DMS153 (cell line): Measurements from ENCODE around the gene SLC35F2.
"Not testable (repeated sequence)": the region's sequence is repeated elsewhere in the genome, so short reads cannot be mapped to it uniquely, and the experiment has no call there.

ENCODE experiments used
- DNase-seq: peaks from one replicate; lab custom pipeline; 2025; lab: John Stamatoyannopoulos, UW

Gene SLC35F2, protein sequence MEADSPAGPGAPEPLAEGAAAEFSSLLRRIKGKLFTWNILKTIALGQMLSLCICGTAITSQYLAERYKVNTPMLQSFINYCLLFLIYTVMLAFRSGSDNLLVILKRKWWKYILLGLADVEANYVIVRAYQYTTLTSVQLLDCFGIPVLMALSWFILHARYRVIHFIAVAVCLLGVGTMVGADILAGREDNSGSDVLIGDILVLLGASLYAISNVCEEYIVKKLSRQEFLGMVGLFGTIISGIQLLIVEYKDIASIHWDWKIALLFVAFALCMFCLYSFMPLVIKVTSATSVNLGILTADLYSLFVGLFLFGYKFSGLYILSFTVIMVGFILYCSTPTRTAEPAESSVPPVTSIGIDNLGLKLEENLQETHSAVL

DNA sequence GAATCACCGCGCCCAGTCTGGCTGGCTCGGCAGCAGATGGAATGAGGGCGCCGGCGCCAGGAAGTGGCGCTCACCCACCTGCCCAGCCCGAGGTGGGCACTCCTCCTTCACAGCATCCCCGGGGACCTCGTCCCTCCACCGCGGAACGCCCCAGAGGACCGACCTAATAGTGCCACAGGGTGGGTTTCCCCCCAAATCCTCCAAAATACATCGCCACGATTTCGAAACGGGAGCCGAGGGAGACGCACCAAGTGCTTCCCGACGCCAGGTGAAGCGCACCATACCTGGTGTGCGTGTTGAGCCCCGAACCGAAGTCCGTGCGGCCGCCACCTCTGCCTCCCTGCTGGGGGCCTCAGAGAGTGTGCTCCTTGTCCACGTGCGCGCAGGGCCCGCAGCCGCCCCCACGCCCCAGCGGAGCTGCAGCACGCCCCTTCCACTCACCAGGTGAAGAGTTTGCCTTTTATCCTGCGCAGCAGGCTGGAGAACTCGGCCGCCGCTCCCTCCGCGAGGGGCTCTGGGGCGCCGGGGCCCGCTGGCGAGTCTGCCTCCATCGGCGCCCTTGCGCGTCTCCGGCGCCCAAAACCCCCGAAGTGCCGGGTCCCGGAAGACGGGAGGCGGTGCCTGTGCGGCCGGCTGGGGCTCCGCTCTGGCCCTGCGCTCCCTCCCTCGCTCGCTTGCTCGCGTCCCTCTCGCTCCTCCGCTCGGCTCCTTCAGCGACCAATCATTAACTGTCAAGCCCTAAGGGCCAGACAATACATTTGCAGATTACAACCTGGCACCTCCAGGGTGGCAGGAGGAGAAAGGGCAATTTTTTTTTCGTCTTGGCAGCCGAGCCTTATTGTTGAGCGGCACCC lies at the start of gene SLC35F2:
Gene SLC35F2, minus strand, starts transcription at position 571 of the 854 bp plus-strand sequence. Its CDS starts 20 bp downstream, at position 551.
- peak; percentile 50 for DNase-seq

DNA sequence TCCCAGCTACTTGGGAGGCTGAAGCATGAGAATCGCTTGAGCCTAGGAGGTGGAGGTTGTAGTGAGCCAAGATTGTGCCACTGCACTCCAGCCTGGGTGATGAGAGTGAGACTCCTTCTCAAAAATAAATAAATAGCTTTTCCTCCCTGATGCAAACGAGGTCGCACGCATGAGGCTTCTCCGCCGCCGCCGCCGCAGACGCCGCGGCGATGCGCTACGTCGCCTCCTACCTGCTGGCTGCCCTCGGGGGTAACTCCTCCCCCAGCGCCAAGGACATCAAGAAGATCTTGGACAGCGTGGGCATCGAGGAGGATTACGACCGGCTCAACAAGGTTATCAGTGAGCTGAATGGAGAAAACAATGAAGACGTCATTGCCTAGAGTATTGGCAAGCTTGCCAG lies 49.6 kb upstream of the SLC35F2 start:
- DNase-seq, result no peak

DNA sequence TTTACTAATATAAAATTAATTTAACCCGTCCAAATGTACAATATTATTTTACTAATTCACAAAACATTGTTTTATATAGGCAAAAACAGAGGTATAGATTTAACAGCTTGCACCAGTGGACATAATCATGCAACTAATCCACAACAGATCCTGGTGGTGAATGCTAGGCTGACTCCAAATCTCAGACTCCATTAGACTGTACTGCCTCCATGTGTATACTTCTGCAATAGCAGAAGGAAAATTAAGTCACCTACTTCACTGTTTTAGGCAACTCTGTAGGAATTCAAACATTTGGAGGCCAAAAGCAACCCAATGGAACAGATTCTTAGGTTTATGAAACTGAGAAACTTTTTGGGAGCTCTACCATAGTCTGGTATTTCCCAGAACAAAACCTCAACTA lies 39.7 kb upstream of the SLC35F2 start:
- no peak for DNase-seq

DNA sequence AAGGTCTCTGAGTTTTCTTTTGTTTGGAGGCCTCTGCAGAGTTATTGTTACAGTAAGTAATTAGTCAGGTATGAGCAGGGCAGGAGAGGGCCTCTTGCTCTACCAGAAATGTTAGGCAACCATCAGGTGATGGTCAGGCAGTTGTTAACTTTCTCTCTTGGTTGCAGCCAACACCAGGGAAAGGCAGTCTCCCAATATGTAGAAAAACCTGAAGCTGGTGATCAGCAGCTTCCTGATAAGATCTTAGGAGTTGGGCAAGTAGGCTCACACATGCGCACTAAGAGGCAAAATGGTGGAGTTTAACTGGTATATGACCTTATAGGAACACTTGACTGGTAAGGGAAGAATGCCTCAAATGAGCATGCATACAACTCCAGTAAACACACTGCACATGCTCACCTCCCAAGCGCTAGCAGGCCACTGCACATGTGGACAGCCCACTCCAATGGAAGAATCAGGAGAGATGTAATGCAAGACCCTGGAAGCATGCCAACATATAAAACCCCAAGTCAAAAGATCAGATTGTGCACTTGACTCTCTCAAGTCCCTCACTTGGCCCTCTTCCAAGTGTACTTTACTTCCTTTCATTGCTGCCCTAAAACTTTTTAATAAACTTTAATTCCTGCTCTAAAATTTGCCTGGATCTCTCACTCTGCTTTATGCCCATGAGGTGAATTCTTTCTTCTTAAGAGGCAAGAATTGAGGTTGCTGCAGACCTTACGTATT lies 23.7 kb upstream of the SLC35F2 start:
- no peak for DNase-seq

DNA sequence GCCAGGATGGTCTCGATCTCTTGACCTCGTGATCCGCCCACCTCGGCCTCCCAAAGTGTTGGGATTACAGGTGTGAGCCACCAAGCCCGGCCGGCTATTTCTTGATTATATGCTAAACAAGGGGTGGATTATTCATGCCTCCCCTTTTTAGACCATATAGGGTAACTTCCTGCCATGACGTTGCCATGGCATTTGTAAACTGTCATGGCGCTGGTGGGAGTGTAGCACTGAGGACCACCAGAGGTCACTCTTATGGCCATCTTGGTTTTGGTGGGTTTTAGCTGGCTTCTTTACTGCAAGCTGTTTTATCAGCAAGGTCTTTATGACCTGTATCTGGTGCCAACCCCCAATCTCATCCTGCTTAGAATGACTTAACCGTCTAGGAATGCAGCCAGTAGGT lies 22.9 kb upstream of the SLC35F2 start:
- DNase-seq, result not testable (repeated sequence)

DNA sequence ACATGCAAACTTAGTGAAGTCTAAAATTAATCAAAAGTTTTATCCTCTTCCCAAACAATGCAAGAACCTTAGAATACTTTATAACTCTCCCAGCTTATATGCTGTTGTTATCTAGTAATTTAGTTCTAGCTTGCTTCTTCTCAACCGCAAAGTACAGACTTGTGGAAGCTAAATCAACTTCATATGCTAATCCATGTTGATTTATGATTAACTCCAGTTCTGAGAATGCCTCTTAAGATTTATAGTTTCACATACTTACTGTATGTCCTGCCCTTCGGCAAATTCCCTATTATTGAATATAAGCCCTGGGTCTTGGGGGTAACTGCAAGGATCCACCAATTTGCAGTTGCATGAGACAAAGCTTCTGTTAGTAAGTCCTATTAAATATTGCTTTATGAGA lies 17.6 kb upstream of the SLC35F2 start:
- no peak for DNase-seq

DNA sequence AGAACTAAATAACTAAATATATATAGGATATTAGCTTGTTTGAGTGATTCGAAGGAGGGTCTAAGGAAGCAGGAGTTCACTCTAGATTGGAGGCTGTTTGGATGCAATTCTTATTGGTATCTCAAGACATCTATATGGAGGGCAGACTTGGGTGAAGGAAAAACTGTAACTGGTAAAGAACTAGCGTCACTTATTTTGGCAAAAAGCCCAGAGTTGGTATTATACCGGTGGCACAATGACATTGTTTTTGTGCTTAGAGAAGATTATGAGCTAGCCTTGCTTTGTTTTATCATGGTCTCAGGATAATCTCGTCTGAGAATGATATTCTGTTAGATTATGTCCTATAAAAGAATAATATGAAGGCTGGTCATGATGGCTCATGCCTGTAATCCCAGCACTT lies 6.0 kb upstream of the SLC35F2 start:
- DNase-seq, result no peak

DNA sequence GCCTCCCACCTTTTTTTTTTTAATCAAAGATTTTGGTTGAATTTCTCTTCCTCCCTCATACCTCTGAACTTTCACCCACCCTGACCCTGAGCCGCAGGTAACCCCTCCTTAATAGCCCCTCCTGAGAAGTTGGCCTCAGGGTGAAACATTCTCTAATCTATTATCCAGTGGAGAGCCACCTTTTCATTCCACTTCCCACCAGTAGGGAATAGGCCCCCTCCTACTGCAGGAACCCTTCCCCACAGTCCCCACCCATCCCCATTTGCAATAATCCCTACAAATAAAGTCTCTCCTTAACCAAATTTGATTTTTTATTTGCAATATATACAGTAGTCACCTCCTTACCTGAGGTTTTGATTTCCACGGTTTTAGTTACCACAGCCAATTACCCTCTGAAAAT lies 2.1 kb upstream of the SLC35F2 start:
- DNase-seq, result no peak

DNA sequence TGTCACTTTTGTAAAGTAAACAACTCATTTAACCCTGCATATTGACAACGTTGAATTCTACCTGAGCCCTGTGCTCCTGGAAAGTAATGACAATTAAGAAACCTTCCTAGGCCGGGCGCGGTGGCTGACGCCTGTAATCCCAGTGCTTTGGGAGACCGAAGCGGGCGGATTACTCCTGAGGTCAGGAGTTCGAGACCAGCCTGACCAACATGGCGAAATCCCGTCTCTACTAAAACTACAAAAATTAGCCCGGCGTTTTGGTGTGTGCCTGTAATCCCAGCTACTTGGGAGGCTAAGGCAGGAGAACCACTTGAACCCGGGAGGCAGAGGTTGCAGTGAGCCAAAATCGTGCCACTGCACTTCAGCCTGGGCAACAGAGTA lies 1.6 kb upstream of the SLC35F2 start:
- DNase-seq, result not testable (repeated sequence)

DNA sequence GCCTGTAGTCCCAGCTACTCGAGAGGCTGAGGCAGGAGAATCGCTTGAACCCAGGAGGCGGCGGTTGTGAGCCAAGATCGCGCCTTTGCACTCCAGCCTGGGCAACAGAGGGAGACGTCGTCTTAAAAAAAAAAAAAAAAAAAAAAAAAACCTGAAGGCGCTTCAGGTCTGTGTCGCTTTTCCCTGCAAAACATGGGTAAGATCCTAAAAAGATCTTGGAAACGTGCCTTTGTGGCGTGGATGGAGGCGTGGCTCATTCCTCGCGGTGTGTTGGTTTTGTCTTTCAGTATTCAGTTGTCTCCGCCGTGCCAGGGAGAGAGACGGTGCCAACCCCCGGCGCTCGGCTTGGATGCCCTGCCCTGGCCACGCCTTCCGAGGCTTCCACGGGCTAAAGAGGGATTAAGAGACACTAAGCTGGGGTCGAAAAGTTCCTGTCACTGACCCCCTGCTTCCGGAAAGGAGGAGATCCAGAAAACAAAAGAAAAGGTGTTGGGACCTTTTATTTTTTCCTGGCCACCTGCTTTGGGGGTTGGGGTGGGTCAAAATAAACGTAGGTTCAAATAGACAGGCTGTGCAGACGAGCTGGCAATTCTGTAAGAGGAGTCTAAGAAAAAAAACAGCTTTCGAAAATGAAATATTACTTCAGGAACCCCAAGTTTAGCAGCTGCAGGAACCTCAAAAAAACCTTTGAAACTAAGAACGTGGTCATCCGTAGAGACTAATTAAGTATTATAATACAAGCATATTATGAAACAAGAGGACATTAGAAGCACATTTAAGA lies 1.1 kb upstream of the SLC35F2 start:
- peak; percentile 8 for DNase-seq

DNA sequence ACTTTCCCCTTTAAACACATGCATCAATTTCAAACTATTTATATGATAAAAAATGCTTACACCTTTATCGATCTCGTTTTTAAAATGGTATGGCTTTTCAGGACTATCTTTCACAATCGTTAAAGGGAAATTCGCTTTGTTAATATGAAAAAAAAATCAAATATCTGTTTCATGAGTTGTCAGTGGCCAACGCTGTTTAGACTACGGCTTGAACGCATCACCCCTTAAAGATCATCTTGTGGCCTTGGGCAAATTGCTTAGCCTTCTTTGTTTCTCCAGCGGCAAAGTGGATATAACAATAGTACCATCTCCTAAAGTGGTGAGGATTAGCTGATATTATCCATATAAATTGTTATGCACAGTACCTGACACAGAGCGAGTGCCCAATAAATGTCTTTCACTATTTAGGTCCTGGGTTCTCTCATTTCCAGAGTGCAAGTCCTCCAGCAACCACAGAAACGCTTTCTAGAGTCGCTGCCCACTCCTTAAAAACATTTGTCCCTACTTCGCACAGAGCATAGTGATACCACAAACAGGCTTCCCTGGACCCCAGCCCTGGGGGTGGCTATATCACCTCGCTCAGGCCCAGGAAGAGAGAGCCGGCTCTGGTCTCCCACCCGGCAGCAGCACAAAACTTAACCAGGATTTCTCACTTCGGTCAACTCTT lies 904 bp downstream of the SLC35F2 start:
- DNase-seq, result no peak

DNA sequence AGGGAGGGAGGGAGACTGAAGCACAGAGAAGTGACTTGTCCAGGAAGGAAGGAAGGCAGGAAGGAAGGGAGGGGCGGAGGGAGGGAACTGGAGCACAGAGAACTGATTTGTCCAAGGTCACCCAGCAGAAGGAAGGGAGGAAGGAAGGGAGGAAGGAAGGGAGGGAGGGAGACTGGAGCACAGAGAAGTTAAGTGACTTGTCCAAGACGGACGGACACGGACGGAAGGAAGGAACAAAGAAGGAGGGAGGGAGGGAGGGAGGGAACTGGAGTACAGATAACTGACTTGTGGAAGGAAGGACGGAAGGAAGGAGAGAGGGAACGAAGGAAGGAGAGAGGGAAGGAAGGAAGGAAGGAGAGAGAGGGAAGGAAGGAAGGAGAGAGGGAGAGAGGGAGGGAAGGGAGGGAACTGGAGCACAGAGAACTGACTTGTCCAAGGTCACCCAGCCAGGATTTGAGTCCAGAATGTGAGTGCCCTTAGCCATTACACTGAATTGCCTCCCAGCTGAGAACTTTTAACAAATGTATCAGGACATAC lies 1.5 kb downstream of the SLC35F2 start:
- no peak for DNase-seq

DNA sequence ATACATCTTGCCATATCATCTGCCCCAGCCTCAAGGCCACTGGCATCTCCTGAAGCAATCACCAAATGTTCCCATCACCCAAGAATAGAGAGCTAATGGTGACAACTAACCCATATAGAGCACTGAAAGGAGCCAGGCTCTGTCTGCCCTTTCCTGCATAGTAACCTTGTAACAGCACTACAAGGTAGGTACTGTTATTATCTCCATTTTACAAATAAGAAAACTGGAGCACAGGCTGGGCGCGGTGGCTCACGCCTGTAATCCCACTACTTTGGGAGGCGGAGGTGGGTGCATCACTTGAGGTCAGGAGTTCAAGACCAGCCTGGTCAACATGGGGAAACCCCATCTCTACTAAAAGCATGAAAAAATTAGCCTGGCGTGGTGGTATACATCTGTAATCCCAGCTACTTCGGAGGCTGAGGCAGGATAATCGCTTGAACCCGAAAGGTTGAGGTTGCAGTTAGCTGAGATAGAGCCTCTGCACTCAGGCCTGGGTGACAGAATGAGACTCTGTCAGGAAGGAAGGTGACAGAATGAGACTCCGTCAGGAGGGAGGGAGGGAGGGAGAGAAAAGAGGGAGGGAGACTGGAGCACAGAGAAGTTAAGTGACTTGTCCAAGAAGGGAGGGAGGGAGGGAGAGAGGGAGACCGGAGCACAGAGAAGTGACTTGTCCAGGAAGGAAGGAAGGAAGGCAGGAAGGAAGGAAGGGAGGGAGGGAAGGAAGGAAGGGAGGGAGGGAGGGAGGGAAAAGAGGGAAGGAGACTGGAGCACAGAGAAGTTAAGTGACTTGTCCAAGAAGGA lies 2.2 kb downstream of the SLC35F2 start:
- no peak for DNase-seq

DNA sequence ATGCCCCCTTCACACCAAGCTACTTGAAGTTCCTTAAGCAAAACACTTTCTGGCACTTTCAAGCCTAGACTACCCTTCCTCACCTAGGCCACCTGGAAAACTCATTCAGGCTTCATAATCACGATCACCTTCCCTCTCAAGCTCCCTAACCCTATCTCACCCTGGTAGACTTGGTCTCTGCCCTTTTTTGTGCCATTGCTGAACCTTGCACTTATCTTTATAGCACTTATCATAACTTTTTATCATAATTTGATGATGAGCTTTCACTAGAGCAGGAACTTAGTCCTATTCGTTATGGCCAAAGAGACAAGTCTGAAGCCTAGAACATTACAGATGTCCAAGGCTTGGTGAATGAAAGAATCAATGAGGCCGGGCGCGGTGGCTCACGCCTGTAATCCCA lies 5.5 kb downstream of the SLC35F2 start:
- no peak for DNase-seq

DNA sequence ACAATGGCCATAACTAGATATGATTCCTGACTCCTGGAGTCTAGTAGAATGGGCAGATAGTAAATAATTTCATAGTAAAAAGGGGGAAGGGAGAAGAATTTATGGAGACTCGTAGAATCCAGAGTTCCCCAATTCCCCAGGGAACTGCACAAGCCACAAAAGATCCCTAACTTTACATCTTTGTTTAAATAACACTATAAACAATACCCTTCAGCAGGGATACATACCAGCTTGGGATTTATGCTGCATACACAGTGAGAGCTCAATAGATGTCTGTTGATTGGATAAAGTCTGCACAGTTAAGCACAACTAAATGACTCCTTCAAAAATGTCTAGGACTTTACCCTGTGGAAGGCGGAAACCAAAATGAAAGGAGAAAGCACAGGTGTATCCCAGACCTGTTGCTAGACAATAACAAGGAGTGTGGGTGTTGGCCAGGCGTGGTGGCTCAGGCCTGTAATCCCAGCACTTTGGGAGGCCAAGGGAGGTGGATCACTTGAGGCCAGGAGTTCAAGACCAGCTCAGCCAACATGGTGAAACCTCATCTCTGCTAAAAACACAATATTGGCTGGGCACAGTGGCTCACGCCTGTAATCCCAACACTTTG lies 6.8 kb downstream of the SLC35F2 start:
- no peak for DNase-seq

DNA sequence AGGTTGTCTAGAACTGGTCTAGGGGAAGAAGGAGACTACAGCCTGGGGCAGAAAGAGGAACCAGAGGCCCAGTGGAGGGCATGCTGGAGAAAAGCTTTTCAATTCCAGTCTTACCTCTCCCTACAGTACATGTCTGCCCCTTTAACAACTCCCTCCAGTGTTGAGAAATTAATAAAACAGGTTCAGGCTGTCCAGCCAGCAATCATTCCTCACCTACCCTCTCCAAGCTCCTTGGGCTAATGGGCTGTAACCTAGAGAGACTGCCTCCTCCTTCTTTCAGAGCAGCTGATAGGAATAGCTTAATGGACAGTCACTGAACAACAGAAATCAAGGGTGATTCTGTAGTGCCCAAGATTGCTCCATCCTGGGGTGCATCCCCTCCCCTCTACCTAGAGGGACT lies 8.8 kb downstream of the SLC35F2 start:
- no peak for DNase-seq

DNA sequence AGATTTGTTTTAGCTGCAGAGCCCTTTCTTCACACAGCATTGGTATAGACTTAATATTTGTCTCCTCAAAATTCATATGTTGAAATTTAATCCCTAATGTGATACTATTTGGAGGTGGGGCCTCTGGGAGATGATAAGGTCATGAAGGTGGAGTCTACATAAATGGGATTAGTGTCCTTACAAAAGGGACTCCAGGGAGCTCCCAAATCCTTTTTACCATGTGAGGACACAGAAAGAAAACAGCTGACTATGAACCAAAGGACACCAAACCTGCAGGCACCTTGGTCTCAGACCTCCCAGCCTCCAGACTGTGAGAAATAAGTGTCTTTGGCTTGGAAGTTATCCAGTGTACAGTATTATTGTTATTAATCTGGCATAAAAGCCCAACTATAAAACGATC lies 10.2 kb downstream of the SLC35F2 start:
- no peak for DNase-seq

DNA sequence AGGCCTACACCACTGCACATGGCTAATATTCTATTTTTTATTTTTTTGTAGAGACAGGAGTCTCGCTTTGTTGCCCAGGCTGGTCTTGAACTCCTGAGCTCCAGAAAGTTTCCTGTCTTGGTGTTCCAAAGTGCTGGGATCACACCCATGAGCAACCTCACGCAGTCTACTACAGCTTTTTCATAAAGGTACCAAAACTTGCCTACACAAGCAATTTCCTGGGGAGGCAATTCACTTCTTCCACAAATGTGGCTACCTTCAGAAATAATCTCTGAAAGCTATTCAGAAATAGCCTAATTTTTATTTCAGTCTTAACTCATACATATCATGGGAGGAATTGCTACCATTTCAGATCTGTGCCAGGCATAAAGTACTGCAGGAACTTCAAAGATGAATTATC lies 11.4 kb downstream of the SLC35F2 start:
- DNase-seq, result no peak

DNA sequence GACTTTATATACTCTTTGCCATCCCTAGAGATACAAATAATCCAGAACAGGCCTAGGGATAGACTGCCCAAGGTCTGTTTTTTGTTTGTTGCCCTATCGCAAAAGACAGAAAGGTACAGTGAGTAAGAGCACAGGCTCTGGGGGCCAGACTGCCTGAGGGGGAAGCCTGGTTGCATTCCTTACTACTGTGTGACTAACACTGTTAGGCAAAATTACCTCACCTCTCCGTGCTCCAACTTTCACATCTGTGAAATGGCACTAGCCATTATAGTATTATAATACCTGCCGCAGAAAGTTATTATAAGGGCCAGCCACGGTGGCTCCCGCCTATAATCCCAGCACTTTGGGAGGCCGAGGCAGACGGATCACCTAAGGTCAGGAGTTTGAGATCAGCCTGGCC lies 14.5 kb downstream of the SLC35F2 start:
- no peak for DNase-seq
